SIG-M5 (cell line): ENCODE results near the gene PEX14.

Experiments used
- DNase-seq: peaks from one replicate; lab custom pipeline; 2025; lab: John Stamatoyannopoulos, UW

Gene PEX14

DNA sequence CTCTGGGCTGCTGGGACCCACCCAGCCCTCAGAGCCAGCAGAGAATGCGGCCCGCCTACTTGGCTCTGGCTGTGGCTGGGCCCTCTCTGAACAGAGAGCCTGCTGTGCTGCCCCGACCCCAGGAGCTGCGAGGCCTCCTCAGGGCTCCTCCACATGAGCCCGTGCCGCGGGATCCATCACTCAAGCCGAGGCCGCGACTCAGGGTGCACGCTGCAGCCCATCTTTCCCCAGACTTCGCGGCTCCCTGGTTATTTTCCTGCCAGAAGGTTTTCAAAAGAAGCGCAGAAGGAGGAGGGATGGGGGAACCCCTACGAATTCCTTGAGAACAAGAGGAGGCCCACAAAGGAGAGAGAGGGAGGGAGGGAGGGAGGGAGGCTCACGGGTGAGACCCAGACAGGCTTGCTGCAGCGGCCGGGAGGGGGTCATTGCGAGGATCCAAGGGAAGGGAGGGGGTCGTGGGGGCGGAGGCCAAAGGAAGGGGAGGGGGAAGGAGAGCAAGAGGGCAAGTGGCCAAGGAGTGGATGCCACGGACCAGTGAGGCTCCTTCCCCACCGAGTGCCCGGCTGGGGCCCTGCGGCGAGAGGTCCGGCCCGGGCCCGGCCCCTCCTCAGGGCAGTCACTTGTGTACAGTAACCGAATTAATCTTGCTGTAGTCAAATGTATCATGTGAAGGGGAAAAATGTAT lies 174.9 kb downstream of the PEX14 start:
- no peak for DNase-seq

DNA sequence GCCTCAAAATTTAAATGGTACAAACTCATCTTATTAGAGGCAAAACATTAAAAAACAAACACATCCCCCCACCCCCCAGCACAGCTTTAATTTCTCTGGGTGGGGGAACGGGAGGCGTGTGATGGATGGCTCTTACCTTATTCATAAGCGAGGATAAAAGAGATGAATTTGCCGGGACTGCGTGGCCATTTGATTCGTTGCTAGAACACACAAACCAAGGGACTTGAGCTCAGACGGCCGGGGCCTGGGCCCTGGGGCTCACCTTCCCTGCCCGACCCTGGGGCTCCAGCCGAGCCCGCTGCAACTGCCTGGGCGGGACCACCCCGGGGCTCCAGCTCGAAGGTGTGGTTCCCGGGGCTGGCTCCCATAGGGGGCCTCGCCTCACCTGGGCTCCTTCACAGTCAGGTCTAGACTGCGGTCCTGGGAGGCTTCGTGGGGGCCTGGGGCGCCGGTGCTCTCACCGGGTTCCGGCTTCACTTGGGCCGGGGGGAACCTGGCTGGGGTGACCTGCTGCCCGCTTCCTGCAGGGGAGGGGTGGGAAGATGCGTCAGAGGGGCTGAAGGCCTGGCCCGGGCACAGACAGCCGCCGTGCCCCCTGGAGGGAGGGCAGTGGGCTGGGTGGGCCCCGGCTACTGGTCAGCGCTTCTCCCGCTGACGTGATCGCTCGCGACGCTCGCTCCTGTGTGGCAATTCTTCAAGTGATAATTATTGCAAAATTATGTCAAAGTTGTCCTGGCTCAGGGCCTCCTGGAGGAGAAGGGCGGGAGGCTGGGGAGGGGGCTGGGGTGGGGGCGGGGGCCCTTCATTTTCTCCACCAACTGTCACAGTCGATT lies 176.0 kb downstream of the PEX14 start:
- no peak for DNase-seq

DNA sequence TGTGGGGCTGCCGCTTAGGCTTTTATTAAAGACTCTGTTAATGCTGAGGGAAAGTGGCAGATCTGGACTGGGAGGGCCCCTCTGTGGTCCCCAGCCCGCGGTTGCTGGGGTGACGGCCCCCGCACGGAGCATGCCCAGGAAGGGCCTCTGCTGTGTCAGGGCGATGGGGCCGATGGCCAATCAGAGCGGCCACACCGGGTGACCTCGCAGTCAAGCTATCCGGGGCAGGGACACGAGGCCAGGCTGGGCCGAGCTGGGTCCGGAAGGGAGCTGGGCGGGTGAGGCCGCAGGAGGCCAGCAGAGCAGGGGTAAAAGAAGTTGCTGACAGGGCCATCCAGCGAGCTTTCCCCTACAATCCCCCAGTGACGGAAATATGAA lies 176.6 kb downstream of the PEX14 start:
- DNase-seq, result no peak

DNA sequence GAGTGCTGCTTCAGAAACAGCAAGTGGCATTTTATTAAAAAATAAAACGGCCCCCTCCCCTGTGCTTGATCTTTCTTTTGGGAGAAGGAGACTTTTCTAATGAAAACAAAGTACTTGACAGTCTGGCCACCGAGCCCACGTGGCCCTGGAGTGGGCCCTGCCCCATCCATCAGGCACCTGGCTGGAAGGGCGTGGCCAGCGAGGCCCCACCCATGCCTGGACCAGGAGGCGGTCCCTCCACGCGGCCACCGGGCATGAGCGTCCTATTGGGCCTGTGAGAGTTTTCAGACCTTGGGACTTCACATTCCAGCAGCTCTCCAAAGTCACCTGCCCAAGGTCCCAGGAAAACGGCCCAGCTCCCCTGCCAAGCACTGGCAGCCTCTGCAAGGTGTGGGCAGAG lies 177.0 kb downstream of the PEX14 start:
- no peak for DNase-seq

DNA sequence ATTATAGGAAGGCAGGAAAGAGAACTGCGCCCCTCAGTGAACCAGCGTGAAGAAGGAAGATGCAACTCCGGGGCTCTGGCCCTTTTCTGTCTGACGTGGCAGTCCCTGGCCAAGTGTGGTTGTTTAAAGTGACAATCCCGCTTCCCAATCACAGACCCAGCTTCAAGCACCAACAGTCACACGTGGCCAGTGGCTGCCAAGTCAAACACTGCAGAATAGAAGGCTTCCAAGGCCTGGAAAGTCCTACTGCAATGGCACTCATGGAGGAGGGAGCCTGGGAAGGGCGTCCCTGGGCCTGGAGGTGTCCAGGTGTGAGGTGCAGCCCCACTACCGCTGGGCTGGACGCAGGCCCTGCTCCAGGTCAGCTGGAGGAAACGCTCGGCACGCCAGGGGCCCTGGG lies 177.9 kb downstream of the PEX14 start:
- no peak for DNase-seq

DNA sequence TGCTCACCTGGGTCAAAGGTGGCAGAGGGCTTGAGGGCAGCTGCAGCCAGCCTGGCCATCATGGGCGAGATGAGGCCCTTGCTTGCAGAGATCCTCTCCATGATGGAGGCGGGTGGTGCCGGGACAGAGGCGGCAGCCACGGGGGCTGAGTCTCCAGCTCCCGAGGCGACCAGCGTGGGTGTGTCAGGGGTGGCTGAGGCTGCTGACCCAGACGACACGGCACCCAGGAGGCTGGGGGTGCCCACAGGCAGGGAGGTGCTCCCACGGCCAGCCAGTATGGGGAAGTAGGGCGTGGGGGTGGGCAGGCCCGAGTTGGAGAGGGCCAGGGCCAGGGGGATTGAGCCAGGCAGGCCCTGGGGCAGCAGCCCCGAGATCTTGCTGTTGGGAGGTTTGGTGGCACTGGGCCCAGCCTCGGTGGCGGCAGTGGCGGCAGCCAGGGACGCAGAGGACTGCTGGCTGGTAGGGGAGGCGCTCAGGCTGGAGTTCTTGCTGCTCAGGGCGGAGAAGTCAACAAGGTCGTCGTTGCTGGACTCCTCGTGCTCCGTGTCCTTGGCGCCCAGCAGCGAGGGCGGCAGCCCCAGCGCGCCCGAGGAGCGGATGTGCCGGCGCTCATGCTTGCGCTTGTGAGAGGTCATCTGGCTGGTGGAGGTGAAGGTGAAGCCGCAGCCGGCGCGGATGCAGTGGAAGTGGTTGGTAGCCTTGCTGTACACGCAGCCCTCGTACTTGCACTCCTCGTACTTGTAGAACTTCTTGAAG lies 178.8 kb downstream of the PEX14 start:
- no peak for DNase-seq

DNA sequence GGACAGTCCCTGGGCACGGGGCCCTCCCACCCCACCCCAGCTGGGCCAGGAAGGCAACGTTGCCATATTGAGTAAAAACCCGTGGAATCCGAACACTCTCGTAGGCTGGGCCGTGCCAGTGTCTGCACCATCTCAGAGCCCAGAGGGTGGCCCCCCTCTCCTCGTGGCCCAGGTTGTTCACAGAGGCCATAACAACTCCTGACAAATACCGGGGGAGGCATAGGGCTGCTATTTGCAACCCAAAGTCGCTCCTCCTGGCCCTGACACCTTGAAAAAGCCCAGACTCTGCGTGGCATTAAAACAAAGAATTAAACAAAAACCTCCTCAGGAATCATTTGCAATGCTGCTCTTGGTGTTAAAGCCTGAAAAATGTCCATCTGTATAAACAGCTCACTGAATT lies 180.3 kb downstream of the PEX14 start:
- DNase-seq, result no peak

DNA sequence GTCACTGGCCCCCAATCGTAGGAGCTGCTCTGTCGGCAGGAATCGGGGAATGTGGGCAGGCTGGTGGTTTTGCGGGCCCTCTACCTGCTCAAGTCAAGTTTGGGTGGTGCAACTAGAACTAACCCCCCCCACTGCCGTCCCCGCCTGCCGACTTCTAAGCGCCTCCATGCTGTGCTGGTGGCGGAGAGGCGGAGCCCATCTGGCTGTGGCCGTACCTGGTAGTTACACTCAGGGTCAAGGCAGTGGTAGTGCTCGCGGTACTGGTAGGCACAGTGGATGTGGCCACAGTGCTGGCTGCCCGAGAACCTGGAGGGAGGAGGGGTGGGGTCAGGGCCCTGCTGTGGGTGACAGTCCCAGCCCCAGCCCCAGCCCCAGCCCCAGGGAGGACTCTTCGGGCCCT lies 181.7 kb downstream of the PEX14 start:
- no peak for DNase-seq

DNA sequence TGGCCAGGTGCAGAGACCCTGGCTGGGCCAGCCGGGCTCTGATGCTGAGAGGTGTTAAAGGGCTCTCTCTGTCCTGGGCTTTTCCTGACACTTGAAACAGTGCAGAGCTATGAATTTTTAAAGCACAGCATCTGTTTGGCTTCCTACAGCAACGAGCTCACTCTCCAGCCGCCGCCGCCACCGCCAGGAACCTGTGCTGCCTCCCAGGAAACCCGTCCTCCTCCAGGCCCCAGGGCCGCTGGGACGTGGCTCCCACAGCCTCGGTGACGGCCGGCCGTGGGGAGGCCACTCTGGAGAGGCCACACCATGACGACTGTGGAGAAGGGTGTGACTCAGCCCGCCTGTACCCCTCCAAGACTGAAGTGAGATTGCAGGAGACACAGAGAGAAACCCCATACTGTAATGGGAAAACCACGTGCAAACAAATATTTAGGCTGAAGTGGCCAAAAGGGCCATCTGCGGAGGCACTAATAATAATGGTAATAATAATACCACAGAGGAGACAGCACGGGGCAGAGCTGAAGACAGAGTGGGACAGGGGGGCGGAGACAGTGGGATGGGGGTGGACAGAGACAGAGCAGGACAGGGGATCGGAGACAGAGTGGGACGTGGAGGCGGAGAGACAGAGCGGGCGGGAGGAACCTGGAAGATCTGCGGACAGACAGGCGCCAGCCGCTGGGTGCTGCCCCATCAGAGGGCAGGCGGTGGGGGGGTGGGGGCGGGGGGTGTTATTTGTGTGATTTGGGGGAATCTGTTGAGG lies 182.5 kb downstream of the PEX14 start:
- no peak for DNase-seq

DNA sequence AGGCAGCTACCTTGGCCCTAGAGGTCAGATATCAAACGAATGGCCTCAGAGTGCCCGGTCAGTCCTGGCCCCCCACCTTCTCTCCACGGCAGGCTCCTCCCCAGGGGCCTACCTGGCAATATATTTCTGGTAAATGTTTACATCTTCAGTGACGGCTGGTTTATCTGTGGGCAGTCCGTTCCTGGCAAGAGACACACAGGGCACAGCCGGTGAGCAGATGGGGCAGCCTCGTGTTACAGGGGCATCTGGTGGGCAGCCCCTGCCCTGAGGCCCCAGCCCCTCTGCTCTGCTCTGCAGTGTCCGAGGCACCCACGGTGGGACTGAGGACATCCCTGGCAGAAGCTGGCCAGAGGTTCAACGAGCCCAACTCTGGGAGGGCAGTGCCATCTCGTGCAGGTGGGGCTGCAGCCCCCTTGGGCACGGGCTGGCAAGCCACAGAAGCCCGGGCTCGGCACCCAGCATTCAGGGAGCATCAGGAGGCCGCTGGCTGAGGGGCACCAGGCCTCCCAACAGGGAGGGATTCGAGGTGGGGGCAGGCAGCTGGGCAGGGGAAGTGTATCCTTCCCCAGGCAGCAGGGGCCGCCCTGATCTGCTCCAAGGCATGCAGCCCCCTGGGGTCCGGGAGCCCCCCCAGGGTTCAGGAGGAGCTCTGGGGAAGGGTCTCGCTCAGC lies 183.8 kb downstream of the PEX14 start:
- no peak for DNase-seq

DNA sequence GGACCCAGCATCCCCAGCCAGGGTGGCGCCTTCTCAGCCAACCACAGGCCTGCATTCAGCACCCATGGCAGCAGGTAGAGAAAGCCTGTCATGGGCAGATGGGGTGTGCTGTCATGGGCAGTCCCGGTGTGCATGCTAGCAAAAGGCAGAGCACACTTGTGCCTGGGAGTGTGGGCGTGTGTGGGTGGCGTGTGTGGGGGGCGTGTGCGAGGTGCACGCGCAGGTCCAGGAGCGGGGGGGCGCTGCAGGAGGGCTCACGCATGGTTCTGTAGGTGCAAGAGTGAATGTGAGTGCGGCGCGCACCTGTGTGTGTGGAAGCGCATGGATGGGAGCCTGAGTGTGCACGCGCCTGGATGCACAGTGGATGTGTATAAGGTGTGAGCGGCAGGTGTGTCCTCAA lies 184.5 kb downstream of the PEX14 start:
- DNase-seq, result no peak

DNA sequence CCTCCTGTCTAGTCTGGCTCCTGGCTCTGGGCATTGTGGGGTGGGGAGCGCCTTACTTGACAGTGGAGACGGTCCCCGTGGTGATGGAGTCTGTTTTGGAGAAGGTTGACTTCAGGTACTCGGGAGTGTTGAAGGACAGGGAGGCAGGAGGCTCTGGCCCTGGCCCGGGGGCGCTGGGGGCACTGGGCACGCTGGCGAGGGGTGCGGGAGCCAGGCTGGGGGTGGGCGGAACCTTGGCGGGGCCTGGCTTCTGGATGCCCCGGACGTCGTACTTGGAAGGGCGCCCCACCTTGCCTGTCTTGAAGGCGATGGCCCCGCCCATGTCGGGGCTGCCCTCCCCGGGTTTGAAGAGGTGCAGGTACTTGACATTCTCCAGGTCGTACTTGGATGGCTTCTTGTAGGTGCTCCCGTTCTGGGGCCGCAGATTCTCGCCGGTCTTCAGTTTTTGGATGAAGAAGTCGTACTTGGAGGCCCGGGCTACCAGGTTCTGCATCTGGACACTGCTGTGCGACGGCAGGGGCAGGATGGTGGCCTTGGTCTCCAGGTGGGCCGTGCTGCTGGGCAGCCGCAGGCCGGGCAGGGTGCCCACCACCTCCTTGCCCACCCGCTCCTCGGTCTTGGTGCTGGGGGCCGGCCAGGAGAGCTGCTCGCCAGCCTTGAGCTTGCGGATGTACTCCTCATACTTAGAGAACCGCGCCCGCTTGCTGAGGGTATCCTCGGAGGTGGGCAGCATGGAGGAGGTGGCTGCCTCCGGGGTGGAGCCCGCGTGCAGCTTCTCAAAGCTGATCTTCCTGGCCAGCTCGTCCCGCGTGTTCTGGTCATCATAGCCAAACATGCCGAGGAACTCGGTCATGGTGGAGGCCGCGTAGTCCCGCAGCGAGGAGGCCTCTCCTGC lies 185.1 kb downstream of the PEX14 start:
- no peak for DNase-seq

DNA sequence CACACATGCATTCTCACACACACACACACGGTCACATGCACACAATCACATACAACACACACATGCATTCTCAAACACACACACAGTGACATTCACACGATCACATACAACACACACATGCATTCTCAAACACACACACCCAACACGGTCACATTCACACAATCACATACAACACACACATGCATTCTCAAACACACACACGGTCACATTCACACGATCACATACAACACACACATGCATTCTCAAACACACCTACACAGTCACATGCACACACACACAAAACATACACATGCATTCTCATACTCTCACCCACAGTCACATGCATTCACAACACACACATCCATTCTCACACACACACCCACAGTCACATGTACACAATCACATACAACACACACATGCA lies 186.7 kb downstream of the PEX14 start:
- DNase-seq, result no peak

DNA sequence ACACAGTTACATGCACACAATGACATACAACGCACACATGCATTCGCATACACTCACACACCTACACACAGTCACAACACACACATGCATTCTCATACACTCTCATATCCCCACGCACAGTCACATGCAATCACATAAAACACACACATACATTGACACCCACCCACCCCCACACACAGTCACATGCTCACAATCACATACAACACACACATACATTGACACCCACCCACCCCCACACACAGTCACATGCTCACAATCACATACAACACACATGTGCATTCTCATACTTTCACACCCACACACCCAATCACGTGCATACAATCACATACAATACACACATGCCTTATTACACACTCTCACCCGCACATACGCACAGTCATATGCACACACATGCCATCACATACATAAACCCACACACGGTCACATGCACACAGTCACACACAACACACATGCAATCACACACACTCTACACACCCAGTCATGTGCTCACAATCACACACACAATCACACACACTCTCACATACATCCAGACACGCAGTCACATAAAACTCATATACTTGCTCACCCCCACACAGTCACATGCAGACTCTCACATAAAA lies 187.4 kb downstream of the PEX14 start:
- DNase-seq, result no peak

DNA sequence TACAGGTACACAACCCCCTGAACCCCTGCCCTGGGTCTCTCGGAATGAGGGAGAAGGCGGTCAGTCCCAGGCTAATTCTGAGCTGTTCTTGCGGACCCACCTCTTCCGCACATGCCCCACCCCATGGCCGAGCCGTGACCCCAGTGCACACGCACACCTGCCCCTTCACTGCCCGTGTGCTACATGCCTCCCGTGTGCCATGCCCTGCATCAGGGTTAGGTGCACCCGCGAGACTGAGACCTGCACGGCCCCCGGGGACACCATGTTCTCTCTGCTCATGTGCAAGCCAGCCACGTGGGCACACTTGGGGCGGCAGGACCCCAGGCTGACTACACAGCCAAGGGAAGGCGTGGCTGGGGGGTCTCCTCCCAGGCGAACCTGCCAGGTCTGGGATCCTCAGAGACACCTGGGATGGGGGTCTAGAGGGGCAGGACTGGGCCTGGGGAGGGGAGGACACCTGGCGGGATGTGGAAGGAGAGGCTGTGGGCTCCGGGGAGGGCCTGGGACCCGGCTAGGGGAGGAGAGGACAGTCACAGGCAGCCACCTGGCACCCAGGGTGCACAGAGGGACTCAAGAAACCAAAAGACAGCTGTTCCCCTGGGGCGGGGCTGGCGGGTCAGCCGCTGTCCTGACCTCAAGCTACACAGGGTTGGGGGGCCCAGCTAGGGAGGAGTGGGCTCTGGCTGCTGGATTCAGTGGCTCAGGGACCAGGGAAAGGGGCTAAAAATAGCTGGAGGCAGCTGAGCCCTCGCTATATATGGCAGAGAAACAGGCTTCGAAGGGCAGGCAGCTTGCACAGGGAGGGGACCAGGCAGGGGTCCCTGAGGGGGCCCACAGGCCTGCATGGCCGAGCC lies 188.3 kb downstream of the PEX14 start:
- DNase-seq, result no peak

DNA sequence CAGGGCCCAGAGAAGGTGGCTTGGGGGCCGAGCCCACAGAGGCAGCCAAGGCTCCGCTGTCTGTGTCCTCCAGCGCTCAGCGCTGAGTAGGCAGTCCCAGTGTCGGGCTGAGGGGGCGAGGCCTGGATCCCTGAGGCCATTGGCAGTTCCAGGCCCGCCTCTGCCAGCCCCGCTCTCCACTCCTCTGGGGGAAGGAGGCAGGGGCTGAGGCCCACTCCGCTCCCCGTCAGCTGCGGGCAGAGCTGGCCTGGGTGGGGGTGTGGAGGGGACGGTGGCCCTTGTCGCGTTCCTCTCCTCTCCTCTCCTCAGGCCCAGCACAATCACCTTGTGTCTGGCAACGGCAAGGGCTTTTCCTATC lies 188.9 kb downstream of the PEX14 start:
- DNase-seq, result no peak

DNA sequence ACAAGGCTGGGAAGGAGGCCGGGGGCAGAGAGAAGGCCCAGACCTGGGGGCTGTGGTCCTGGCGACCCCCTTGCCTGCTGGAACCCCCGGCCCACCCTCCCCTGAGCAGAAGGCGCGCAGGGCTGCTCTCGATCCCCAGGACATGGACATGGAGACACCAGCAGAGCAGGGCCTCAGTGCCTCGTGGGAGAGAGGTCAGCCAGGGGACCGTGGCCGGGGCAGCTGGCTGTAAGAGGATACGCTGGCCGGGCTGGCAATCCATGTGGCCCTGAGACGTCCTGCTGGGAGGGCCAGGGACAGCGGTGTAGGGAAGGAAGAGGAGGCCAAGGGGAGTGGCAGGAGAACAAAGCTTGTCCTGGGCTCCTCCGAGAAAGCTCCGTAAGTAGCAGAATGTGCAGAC lies 189.5 kb downstream of the PEX14 start:
- DNase-seq, result no peak

DNA sequence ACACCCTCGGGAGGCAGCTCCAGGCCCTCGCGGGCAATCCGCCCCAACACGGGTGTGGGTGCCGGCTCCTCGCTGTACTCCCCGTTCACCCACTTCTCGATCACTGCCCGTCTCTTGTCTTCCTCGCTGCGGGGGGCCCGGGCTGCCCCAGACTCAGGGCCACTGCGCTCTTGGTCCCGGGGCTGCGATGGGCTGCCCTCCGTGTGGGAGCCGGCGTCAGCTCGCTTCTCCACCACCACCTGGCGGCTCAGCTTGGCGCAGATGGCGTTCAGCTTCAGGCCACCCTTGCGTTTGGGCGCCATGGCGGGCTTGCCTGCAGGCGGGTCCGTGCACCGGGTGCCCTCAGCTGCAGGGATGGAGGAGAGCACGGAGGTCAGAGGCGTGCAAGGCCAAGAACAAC lies 190.5 kb downstream of the PEX14 start:
- no peak for DNase-seq
